H1 (cell line): ENCODE data around the gene SH2D1A. TPM values are rescaled to one million over a fixed set of nuclear protein-coding genes. Genes with fewer than 3 reads are reported as not detected.

Experiments
- CHD7 ChIP-seq: fragments of 300-600 bp; sonication (generic); IDR thresholded peaks from 2 replicates; pipeline ENCODE4 v1.7.1; 2012; ENCODE audit warnings: low read length, moderate library complexity, mild to moderate bottlenecking, inconsistent platforms; ENCODE audit not compliant: insufficient replicate concordance
- JUN ChIP-seq: IDR thresholded peaks from 2 replicates; pipeline ENCODE4 v1.6.1; 2011; ENCODE audit warnings: low read depth, mild to moderate bottlenecking, improper control_type of control experiment, low read length
- JUND ChIP-seq: IDR thresholded peaks from 2 replicates; pipeline ENCODE4 v1.6.1; 2011; ENCODE audit warnings: mild to moderate bottlenecking, improper control_type of control experiment, low read length
- PHF8 ChIP-seq: fragments of 200-600 bp; sonication (generic); conservative IDR thresholded peaks from 2 replicates; pipeline ENCODE4 v1.7.1; 2012; ENCODE audit warnings: low read depth, mild to moderate bottlenecking, inconsistent platforms, low read length, moderate library complexity
- polyA plus RNA-seq, 7 experiments: library from polyadenylated mRNA; depleted of rRNA in 3 of 7; stranded (reverse) in 5 of 7; unstranded in 2 of 7; fragments of >200 nt in 5 of 7; fragments of 200-250 nt in 2 of 7; gene quantifications; 1 replicate in 5 of 7; 2 replicates in 1 of 7; 4 replicates in 1 of 7; pipeline versions ENCODE4 v1.2.1 to v1.2.3, GENCODE V29; 2011 to 2013; ENCODE audit warnings: missing spikeins in 2 of 7, mixed read lengths in 2 of 7
- total RNA-seq: library from RNA; stranded (reverse); fragmentation: NEBNext Ultra II Directional; extraction: Animal tissue kit (Norgen Biotek cat#: 25700); gene quantifications from 2 replicates; pipeline ENCODE4 v1.2.1, GENCODE V29; 2021

SH2D1A gene
- total and polyA plus RNA-seq, 2 of the 8 experiments (the other 6 are each of a cell fraction or from before 2014, with no cell fraction given) = not detected

- TF ChIP-seq CHD7 = no peak
- no peak for TF ChIP-seq JUN
- TF ChIP-seq PHF8 = no peak
- TF ChIP-seq JUND = no peak
Observed at GRCh38 chrX:124341396-124342132, 4.8 kb upstream of the SH2D1A start (continued).
